WTC11 (cell line): ENCODE results near the gene GNG11. TPM values are rescaled to one million over a fixed set of nuclear protein-coding genes. Genes with fewer than 3 reads are reported as not detected.

Experiments
- ATAC-seq: fragments of 200-7000 bp; cut with Tn5 transposase; 2 replicates; pipeline ENCODE4 v1.10.0; 2021; ENCODE audit warnings: mild to moderate bottlenecking, moderate library complexity
- CTCF ChIA-PET: fragments of 300-600 bp; sonication (Branson Sonifier 250); formaldehyde crosslinking; loops from one replicate; lab custom pipeline; 2021; ENCODE audit warnings: antibody characterized with exemption; lab: Charles Lee
- POLR2A ChIA-PET: fragments of 350-600 bp; sonication (Branson Sonifier 250); formaldehyde crosslinking; loops from one replicate; lab custom pipeline; 2021; ENCODE audit warnings: antibody characterized with exemption; lab: Charles Lee
- DNase-seq: peaks from one replicate; pipeline ENCODE4 v3.0.0; 2021; ENCODE audit warnings: low spot score
- H3K27ac Mint-ChIP-seq: 2 replicates; pipeline ENCODE4 v1.8.0; 2021; ENCODE audit warnings: mixed read lengths
- H3K27me3 Mint-ChIP-seq: 2 replicates; pipeline ENCODE4 v1.8.0; 2021; ENCODE audit warnings: low read depth, mild to moderate bottlenecking, moderate library complexity, mixed read lengths
- H3K36me3 Mint-ChIP-seq: 2 replicates; pipeline ENCODE4 v1.8.0; 2021; ENCODE audit warnings: mixed read lengths
- H3K4me1 Mint-ChIP-seq: 2 replicates; pipeline ENCODE4 v1.8.0; 2022; ENCODE audit warnings: mixed read lengths
- H3K4me3 Mint-ChIP-seq: 2 replicates; pipeline ENCODE4 v1.8.0; 2021; ENCODE audit warnings: mild to moderate bottlenecking, moderate library complexity, mixed read lengths
- H3K9me3 Mint-ChIP-seq: 2 replicates; pipeline ENCODE4 v1.8.0; 2021; ENCODE audit warnings: mixed read lengths
- CDX4 ChIP-seq: fragments of 250-450 bp; sonication (Bioruptor Pico); IDR thresholded peaks from 2 replicates; pipeline ENCODE4 v1.9.0; 2021; ENCODE audit warnings: moderate library complexity, mild to moderate bottlenecking, inconsistent platforms, borderline replicate concordance
- CREM ChIP-seq: sonication (generic); formaldehyde crosslinking; IDR thresholded peaks from 2 replicates; pipeline ENCODE4 v1.8.1; 2022; ENCODE audit warnings: mild to moderate bottlenecking, missing genetic modification reagents, moderate library complexity
- EMX1 ChIP-seq: fragments of 250-450 bp; sonication (Bioruptor Pico); IDR thresholded peaks from 2 replicates; pipeline ENCODE4 v1.8.0; 2021; ENCODE audit warnings: mild to moderate bottlenecking
- FOXK1 ChIP-seq: sonication (generic); formaldehyde crosslinking; IDR thresholded peaks from 2 replicates; pipeline ENCODE4 v1.8.0; 2022; ENCODE audit warnings: mild to moderate bottlenecking, moderate library complexity, missing genetic modification reagents
- GABPB1 ChIP-seq: sonication (generic); formaldehyde crosslinking; IDR thresholded peaks from 2 replicates; pipeline ENCODE4 v1.8.1; 2023; ENCODE audit warnings: mild to moderate bottlenecking, missing genetic modification reagents
- GRHL2 ChIP-seq: fragments of 250-450 bp; sonication (Bioruptor Pico); IDR thresholded peaks from 2 replicates; pipeline ENCODE4 v1.8.0; 2022; ENCODE audit warnings: mild to moderate bottlenecking, moderate library complexity; ENCODE audit not compliant: insufficient replicate concordance, severe bottlenecking
- GTF2I ChIP-seq: fragments of 250-450 bp; sonication (Bioruptor Pico); conservative IDR thresholded peaks from 2 replicates; pipeline ENCODE4 v1.4.0; 2021; ENCODE audit warnings: mild to moderate bottlenecking
- IRF1 ChIP-seq: sonication (generic); formaldehyde crosslinking; IDR thresholded peaks from 2 replicates; pipeline ENCODE4 v1.8.0; 2023; ENCODE audit warnings: missing genetic modification reagents
- NFYB ChIP-seq: sonication (generic); formaldehyde crosslinking; conservative IDR thresholded peaks from 2 replicates; pipeline ENCODE4 v1.8.0; 2022; ENCODE audit warnings: low read depth, missing genetic modification reagents
- RORB ChIP-seq: fragments of 250-450 bp; sonication (Bioruptor Pico); IDR thresholded peaks from 2 replicates; pipeline ENCODE4 v1.9.0; 2021; ENCODE audit warnings: mild to moderate bottlenecking
- SOX15 ChIP-seq: fragments of 250-450 bp; sonication (Bioruptor Pico); IDR thresholded peaks from 2 replicates; pipeline ENCODE4 v1.9.0; 2021; ENCODE audit warnings: mild to moderate bottlenecking
- TCF7 ChIP-seq: sonication (generic); formaldehyde crosslinking; IDR thresholded peaks from 2 replicates; pipeline ENCODE4 v1.8.0; 2022; ENCODE audit warnings: mild to moderate bottlenecking, low read depth, missing genetic modification reagents, moderate library complexity
- ZBTB43 ChIP-seq: sonication (generic); formaldehyde crosslinking; IDR thresholded peaks from 2 replicates; pipeline ENCODE4 v1.8.1; 2023; ENCODE audit warnings: mild to moderate bottlenecking, missing genetic modification reagents
- ZNF219 ChIP-seq: sonication (generic); formaldehyde crosslinking; IDR thresholded peaks from 2 replicates; pipeline ENCODE4 v1.8.0; 2023; ENCODE audit warnings: missing genetic modification reagents, mild to moderate bottlenecking, borderline replicate concordance
- ZNF281 ChIP-seq: sonication (generic); formaldehyde crosslinking; IDR thresholded peaks from 2 replicates; pipeline ENCODE4 v1.8.0; 2023; ENCODE audit warnings: mild to moderate bottlenecking, missing genetic modification reagents
- ZNF396 ChIP-seq: fragments of 250-450 bp; sonication (Bioruptor Pico); IDR thresholded peaks from 2 replicates; pipeline ENCODE4 v1.8.0; 2021; ENCODE audit warnings: mild to moderate bottlenecking, moderate library complexity, borderline replicate concordance
- ZNF423 ChIP-seq: fragments of 250-450 bp; sonication (Bioruptor Pico); IDR thresholded peaks from 2 replicates; pipeline ENCODE4 v2.1.2; 2022; ENCODE audit warnings: mild to moderate bottlenecking, moderate library complexity
- ZNF512 ChIP-seq: sonication (generic); formaldehyde crosslinking; IDR thresholded peaks from 2 replicates; pipeline ENCODE4 v1.8.1; 2022; ENCODE audit warnings: missing genetic modification reagents, borderline replicate concordance
- total RNA-seq: library from RNA; stranded (reverse); gene quantifications from 3 replicates; pipeline ENCODE4 v1.2.3, GENCODE V29; 2021
- TF ChIP-seq, protein P1 (sequence below): sonication (generic); formaldehyde crosslinking; IDR thresholded peaks from 2 replicates; pipeline ENCODE4 v1.8.0; 2022; ENCODE audit warnings: mild to moderate bottlenecking, missing genetic modification reagents
- TF ChIP-seq, protein P2 (sequence below): fragments of 250-450 bp; sonication (Bioruptor Pico); conservative IDR thresholded peaks from 2 replicates; pipeline ENCODE4 v1.9.0; 2021; ENCODE audit warnings: mild to moderate bottlenecking
- TF ChIP-seq, protein P3 (sequence below): sonication (generic); formaldehyde crosslinking; IDR thresholded peaks from 2 replicates; pipeline ENCODE4 v1.8.1; 2023; ENCODE audit warnings: mild to moderate bottlenecking, missing genetic modification reagents, moderate library complexity

GNG11 gene
- total RNA-seq, 1 experiment from 2014 or later, result 1.7 TPM

DNA sequence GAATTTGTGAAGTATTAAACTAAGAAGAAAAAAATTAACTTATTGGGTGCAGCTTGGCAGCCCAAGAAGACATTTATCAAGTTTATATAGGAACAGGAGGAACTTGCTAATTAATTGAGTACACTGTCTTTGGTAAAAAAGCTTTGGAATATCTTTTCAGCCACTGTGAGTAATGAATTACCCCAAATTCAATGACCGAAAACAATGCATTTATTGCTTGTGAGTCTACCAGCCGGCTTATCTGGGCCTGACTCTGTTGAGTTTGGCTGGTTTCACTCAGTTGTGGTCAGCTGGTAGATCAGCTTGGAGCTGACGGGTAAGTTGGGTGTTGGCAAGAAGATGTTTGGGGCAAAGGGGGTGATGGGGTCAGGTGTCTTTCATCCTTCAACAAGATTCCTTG, 11.6 kb downstream of the GNG11 start:
- Mint-ChIP-seq H3K27me3 (no peaks in the 10 kb centered on the region), H3K9me3 (peaks cover 11% of the 10 kb centered on the region), H3K36me3 (peaks cover 3% of the 10 kb centered on the region)
- CTCF ChIA-PET, result no interaction called here
- TF ChIP-seq FOXK1 (CRISPR knock-in tag), result no peak
- TF ChIP-seq, protein P1, sequence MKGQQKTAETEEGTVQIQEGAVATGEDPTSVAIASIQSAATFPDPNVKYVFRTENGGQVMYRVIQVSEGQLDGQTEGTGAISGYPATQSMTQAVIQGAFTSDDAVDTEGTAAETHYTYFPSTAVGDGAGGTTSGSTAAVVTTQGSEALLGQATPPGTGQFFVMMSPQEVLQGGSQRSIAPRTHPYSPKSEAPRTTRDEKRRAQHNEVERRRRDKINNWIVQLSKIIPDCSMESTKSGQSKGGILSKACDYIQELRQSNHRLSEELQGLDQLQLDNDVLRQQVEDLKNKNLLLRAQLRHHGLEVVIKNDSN (CRISPR knock-in tag), result no peak
- TF ChIP-seq NFYB, result no peak
- no peak for TF ChIP-seq RORB (CRISPR knock-in tag)
- TF ChIP-seq ZNF423 (CRISPR knock-in tag), result no peak
- TF ChIP-seq ZNF281 (CRISPR knock-in tag), result no peak
- TF ChIP-seq GABPB1 (CRISPR knock-in tag), result no peak
- TF ChIP-seq ZBTB43 (CRISPR knock-in tag), result no peak
- TF ChIP-seq CDX4, result no peak
- TF ChIP-seq, protein P2, sequence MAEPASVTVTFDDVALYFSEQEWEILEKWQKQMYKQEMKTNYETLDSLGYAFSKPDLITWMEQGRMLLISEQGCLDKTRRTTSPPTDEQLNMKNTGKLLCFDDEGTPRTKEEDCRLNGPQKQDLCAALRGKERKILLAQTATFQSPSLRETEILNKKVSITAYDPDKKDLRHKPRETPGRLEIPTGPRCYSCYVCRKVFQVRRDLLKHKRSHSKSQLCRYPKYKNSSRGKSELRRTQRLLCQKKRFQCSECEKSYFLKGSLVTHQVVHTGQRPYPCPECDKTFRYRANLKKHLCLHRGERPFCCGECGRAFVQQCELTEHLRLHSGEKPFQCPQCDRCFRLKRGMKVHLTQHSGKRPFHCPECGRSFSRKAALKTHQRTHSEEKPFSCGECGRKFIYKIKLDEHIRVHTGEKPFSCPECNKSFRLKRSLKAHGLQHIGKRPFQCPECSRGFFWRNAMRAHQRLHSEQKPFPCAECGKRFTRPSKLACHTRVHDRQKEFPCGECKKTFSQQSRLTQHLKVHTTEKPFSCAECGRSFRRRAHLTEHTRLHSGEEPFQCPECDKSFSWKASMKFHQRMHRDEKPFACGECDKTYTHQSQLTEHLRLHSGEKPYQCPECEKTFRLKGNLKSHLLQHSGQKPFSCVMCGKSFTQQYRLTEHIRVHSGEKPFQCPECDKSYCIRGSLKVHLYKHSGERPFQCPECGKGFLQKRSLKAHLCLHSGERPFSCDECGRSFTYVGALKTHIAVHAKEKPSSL, result no peak
- TF ChIP-seq ZNF512 (CRISPR knock-in tag), result no peak
- TF ChIP-seq CREM (CRISPR knock-in tag), result no peak
- TF ChIP-seq EMX1, result no peak
- no peak for TF ChIP-seq ZNF396
- TF ChIP-seq, all 79 proteins: peak for 0
- ATAC-seq (no peak), DNase-seq (no peak)
- POLR2A ChIA-PET, result no interaction called here
- no peak overlapping the region for H3K4me3 Mint-ChIP-seq
- H3K27ac Mint-ChIP-seq, result no peak overlapping the region
- H3K4me1 Mint-ChIP-seq, result no peaks in the 10 kb centered on the region

DNA sequence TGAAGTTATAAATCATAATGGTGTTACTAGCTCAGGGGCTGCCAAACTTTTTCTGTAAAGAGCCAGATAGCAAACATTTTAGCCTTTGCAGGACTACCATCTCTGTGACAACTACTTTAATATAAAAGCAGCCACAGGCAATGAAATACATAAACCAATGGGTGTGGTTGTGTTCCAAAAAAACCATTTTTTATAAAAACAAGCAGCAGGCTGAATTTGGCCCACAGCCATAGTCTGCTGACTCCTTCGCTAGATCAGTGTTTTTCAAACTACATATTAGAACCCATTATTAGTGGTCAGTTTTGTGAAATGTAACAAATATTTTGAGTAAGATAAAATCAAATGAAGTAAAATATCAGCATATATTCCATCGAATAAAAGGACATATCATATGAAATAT, 13.6 kb downstream of the GNG11 start:
- H3K27me3 Mint-ChIP-seq, result no peaks in the 10 kb centered on the region; the same call in 1 of the 2 replicates
- POLR2A ChIA-PET, result no interaction called here
- no peak for ATAC-seq
- peaks cover 11% of the 10 kb centered on the region for H3K9me3 Mint-ChIP-seq
- CTCF ChIA-PET, result no interaction called here
- peaks cover 3% of the 10 kb centered on the region for H3K36me3 Mint-ChIP-seq
- no peak overlapping the region for H3K27ac Mint-ChIP-seq
- no peak for DNase-seq
- H3K4me3 Mint-ChIP-seq, result no peak overlapping the region
- H3K4me1 Mint-ChIP-seq, result no peaks in the 10 kb centered on the region
- TF ChIP-seq ZNF219 (CRISPR knock-in tag) (no peak), TCF7 (CRISPR knock-in tag) (no peak), SOX15 (no peak), GTF2I (no peak), IRF1 (no peak), CDX4 (no peak), ZNF281 (CRISPR knock-in tag) (no peak), GRHL2 (CRISPR knock-in tag) (no peak)
- TF ChIP-seq, protein P3, sequence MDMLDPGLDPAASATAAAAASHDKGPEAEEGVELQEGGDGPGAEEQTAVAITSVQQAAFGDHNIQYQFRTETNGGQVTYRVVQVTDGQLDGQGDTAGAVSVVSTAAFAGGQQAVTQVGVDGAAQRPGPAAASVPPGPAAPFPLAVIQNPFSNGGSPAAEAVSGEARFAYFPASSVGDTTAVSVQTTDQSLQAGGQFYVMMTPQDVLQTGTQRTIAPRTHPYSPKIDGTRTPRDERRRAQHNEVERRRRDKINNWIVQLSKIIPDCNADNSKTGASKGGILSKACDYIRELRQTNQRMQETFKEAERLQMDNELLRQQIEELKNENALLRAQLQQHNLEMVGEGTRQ (CRISPR knock-in tag), result no peak
